ENCODE measurements around the gene ZNF587. TPM values are rescaled to one million over a fixed set of nuclear protein-coding genes. Genes with fewer than 3 reads are reported as not detected.
"Not testable (repeated sequence)": the region's sequence is repeated elsewhere in the genome, so short reads cannot be mapped to it uniquely, and the experiment has no call there.

ZNF587 gene
- 22.2 and 36.4 TPM in 2 replicates for total RNA-seq (2014; rRNA removed; shearing (Covaris generic); ENCODE audit: low replicate concordance)

DNA sequence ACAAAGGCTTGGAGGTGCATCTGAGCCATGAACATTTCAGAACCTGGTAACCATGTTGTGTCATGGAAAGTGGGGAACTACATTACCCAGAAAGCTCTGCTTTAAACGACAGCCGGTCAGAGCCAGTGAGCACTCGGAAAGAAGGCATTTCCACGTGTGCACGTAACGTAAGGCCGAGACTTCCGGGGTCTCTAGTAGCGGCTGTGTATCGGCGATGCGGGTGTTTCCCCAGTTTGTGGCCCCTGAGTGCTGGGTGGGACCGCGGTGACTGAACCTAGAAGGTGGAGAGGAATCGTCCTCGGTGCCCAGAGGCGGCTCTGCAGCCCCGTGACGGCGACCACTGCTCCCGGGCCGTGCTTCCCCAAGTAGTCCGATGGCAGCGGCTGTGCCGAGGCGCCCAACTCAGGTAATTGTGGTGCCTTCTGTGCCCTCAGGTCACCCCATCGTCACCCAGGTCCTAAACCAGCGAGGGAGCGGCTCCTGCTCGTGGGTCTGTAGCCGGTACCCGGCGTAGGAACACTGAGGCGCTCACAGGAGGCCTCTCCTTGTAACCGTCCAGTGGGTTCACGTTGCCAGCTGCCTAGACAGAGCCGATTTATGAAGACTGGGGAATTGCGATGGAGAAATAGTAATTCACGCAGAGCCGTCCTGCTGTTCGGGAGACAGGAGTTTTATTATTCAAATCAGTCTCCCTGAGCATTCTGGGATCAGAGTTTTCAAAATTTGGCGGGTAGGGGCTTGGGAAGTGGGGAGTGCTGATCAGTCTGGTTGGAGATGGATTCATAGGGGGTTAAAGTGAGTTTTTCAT lies at the start of gene ZNF587:
ZNF587 (plus strand) TSS at position 194 of the 808 bp plus-strand sequence; CDS start at position 374, 180 bp downstream.
- H3K36me3 ChIP-seq (ENCODE audit: insufficient read depth, low read length): peaks cover 52% of the 10 kb centered on the region

DNA sequence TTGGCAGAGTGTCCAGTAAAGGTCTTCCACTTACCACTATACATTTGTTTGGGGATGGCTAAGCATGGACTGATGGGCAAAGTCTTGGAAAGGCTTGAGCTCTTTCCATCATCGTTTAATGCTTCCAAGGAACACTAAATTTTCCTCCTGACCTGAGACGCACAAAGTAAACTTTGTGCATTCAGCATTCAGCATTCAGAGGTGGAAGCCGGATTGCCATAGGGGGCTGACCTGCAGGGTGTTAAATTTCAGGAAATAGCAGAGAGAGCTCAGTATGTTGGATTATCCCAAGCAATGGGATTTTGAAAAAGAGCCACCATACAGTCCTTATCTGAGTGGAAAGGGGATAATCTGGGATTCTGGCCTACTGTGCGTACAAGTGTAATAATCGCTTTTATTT lies 49.0 kb upstream of the ZNF587 start:
- no peaks in the 10 kb centered on the region for H3K9me2 ChIP-seq (replicated peaks; ENCODE audit: insufficient read depth, low read length)
- H3K4me1 ChIP-seq (ENCODE audit: low read length): peaks cover 33% of the 10 kb centered on the region
- H3K4me3 ChIP-seq (ENCODE audit: low read length): no peak overlapping the region
- no peaks in the 10 kb centered on the region for H3K9me3 ChIP-seq (ENCODE audit: low read length)
- H3K79me2 ChIP-seq (ENCODE audit: low read length): peaks cover 45% of the 10 kb centered on the region
- no peaks in the 10 kb centered on the region for H4K20me1 ChIP-seq (ENCODE audit: insufficient read depth, low read depth, low read length)
- no peak for DNase-seq
- no peak overlapping the region for H3K9ac ChIP-seq (ENCODE audit: low read length)
- no peak overlapping the region for H2AFZ ChIP-seq (ENCODE audit: low read length)
- H3K27me3 ChIP-seq (ENCODE audit: low read length): no peaks in the 10 kb centered on the region
- no peak overlapping the region for H3K4me2 ChIP-seq (ENCODE audit: low read depth, low read length, poor library complexity, severe bottlenecking)
- H3K27ac ChIP-seq (ENCODE audit: low read length): no peak overlapping the region
- peaks cover 9% of the 10 kb centered on the region for H3K36me3 ChIP-seq (ENCODE audit: insufficient read depth, low read length)

More for the DNA sequence above, at the start of gene ZNF587:
- H3K4me1 ChIP-seq (ENCODE audit: low read length); H3K27me3 ChIP-seq (ENCODE audit: low read length); H3K9me2 ChIP-seq (replicated peaks; ENCODE audit: insufficient read depth, low read length); H2AFZ ChIP-seq (ENCODE audit: low read length); H4K20me1 ChIP-seq (ENCODE audit: insufficient read depth, low read depth, low read length): not testable (repeated sequence)
- DNase-seq: peak; percentile 97
- H3K27ac ChIP-seq (ENCODE audit: low read length): peak within 1 kb of the TSS; percentile 25; the same call in 1 of the 2 replicates
- H3K9me3 ChIP-seq (ENCODE audit: low read length): peaks cover 13% of the 10 kb centered on the region
- H3K9ac ChIP-seq (ENCODE audit: low read length): peak within 1 kb of the TSS; percentile 81
- peak within 1 kb of the TSS; percentile 73 for H3K4me2 ChIP-seq (ENCODE audit: low read depth, low read length, poor library complexity, severe bottlenecking)
- peak within 1 kb of the TSS; percentile 76 for H3K4me3 ChIP-seq (ENCODE audit: low read length)
- H3K79me2 ChIP-seq (ENCODE audit: low read length): peaks cover 64% of the 10 kb centered on the region

DNA sequence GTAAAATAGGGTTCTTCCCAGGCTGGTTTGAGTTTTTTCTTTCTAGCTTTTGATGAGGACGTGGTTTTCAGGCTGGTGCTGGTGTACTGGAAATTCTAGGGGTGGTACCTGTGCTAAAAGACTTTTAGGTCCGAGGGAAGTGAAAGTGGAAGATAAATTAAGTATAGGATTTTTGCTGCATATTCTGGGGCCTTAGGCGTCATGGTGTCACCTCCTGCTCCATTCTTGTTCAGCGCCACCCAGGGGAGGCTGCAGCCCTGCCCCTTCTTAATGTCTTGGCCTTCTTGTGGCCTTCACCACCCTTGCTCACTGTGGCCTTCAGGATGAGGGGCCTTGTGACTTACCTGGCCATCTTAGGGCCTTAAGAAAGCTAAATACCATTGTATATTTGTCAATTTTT lies 47.4 kb upstream of the ZNF587 start:
- Histone ChIP-seq H3K36me3 (ENCODE audit: insufficient read depth, low read length) (peaks cover 19% of the 10 kb centered on the region), H3K4me2 (ENCODE audit: low read depth, low read length, poor library complexity, severe bottlenecking) (peak overlapping the region; percentile 57), H2AFZ (ENCODE audit: low read length) (no peak overlapping the region), H3K27me3 (ENCODE audit: low read length) (no peaks in the 10 kb centered on the region), H4K20me1 (ENCODE audit: insufficient read depth, low read depth, low read length) (no peaks in the 10 kb centered on the region), H3K79me2 (ENCODE audit: low read length) (peaks cover 53% of the 10 kb centered on the region), H3K9me3 (ENCODE audit: low read length) (no peaks in the 10 kb centered on the region), H3K4me3 (ENCODE audit: low read length) (peak overlapping the region; percentile 34; the same call in 1 of the 2 replicates), H3K4me1 (ENCODE audit: low read length) (peaks cover 33% of the 10 kb centered on the region), H3K27ac (ENCODE audit: low read length) (peak overlapping the region; percentile 80), H3K9ac (ENCODE audit: low read length) (peak overlapping the region; percentile 4), H3K9me2 (replicated peaks; ENCODE audit: insufficient read depth, low read length) (no peaks in the 10 kb centered on the region)
- DNase-seq: peak; percentile 86

DNA sequence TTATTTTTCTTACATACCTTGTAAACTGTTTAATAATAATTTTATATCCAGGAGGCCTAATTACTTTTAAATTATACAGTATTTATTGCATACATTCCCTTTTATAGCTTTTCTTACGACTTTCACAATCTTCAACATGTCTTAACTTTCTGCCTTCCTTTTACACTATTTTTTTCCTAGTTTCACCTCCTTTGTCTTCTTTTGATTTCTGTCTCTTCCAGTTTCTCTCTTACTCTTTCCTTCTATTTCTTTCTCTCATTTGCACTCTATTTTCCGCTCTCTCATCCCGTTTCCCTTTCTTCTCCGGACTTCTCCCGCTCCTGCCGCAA lies 46.4 kb upstream of the ZNF587 start:
- Histone ChIP-seq H3K27me3 (ENCODE audit: low read length) (no peaks in the 10 kb centered on the region), H2AFZ (ENCODE audit: low read length) (no peak overlapping the region), H3K79me2 (ENCODE audit: low read length) (peaks cover 62% of the 10 kb centered on the region), H3K9ac (ENCODE audit: low read length) (no peak overlapping the region), H4K20me1 (ENCODE audit: insufficient read depth, low read depth, low read length) (no peaks in the 10 kb centered on the region), H3K4me3 (ENCODE audit: low read length) (no peak overlapping the region), H3K4me1 (ENCODE audit: low read length) (peaks cover 33% of the 10 kb centered on the region), H3K4me2 (ENCODE audit: low read depth, low read length, poor library complexity, severe bottlenecking) (peak overlapping the region; percentile 57), H3K36me3 (ENCODE audit: insufficient read depth, low read length) (peaks cover 28% of the 10 kb centered on the region), H3K9me2 (replicated peaks; ENCODE audit: insufficient read depth, low read length) (no peaks in the 10 kb centered on the region), H3K9me3 (ENCODE audit: low read length) (no peaks in the 10 kb centered on the region), H3K27ac (ENCODE audit: low read length) (peak overlapping the region; percentile 80; the same call in 1 of the 2 replicates)
- DNase-seq: no peak

DNA sequence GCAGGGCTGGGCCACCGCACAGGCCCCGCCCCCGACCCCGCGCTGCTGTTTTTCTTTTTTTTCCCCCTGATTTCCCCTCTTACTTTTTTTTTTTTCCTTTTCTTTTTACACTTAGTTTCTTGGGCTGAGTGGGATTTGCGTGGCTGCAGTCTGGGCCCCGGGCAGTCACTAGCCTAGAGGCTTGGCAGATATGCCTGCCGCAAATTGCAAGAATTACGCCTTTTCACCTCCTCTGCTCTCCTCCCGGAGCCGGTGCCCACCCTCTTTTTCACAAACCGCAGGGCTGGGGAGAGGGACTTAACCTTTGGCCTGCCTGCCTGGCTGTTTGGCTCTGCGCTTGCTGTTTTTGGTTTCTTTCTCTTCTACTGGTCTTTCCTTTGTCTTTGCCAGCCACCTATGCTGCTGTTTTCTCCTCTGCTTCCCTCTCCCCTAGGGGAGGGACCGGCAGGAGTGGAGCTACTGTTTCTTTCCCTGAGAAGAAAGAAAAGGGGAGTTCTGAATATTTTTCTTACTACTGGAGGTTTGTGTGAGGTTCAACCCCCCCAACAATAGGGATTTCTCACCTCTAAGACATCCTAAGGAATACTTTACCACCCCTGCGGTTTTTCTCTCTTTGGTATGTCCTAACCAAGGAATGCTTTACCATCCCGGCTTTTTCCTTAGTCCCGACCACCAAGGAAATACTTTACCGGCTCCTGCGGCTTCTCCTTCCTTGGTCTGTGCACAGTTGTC lies 45.9 kb upstream of the ZNF587 start:
- no peaks in the 10 kb centered on the region for H4K20me1 ChIP-seq (ENCODE audit: insufficient read depth, low read depth, low read length)
- H3K4me2 ChIP-seq (ENCODE audit: low read depth, low read length, poor library complexity, severe bottlenecking): no peak overlapping the region
- peaks cover 65% of the 10 kb centered on the region for H3K79me2 ChIP-seq (ENCODE audit: low read length)
- no peaks in the 10 kb centered on the region for H3K9me2 ChIP-seq (replicated peaks; ENCODE audit: insufficient read depth, low read length)
- H3K27me3 ChIP-seq (ENCODE audit: low read length): no peaks in the 10 kb centered on the region
- H3K36me3 ChIP-seq (ENCODE audit: insufficient read depth, low read length): peaks cover 33% of the 10 kb centered on the region
- H3K4me3 ChIP-seq (ENCODE audit: low read length): no peak overlapping the region
- H3K9ac ChIP-seq (ENCODE audit: low read length): no peak overlapping the region
- no peak overlapping the region for H3K27ac ChIP-seq (ENCODE audit: low read length)
- H2AFZ ChIP-seq (ENCODE audit: low read length): no peak overlapping the region
- no peak for DNase-seq
- H3K9me3 ChIP-seq (ENCODE audit: low read length): no peaks in the 10 kb centered on the region
- peaks cover 33% of the 10 kb centered on the region for H3K4me1 ChIP-seq (ENCODE audit: low read length)

DNA sequence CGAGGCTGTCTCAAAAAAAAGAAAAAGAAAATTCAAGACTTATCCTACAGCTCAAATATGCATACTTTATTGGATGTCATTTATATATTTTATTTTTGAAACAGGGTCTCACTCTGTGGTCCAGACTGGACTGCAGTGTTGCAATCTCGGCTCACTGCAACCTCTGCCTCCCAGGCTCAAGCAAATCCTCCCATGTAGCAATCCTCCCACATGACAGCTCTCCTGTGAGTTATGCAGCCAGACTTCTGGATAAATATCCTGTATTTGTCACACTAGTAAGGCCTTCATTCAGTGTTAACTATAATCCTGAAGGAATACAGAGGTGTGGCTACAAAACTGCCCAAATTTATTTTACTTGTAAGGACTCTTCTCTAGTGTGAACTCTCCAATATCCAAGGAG lies 42.1 kb upstream of the ZNF587 start:
- H2AFZ ChIP-seq (ENCODE audit: low read length): no peak overlapping the region
- DNase-seq: no peak
- H3K9me3 ChIP-seq (ENCODE audit: low read length): no peaks in the 10 kb centered on the region
- H3K4me2 ChIP-seq (ENCODE audit: low read depth, low read length, poor library complexity, severe bottlenecking): no peak overlapping the region
- peaks cover 76% of the 10 kb centered on the region for H3K79me2 ChIP-seq (ENCODE audit: low read length)
- no peak overlapping the region for H3K27ac ChIP-seq (ENCODE audit: low read length)
- no peak overlapping the region for H3K9ac ChIP-seq (ENCODE audit: low read length)
- H3K4me1 ChIP-seq (ENCODE audit: low read length): peaks cover 21% of the 10 kb centered on the region
- H3K27me3 ChIP-seq (ENCODE audit: low read length): no peaks in the 10 kb centered on the region
- no peak overlapping the region for H3K4me3 ChIP-seq (ENCODE audit: low read length)
- no peaks in the 10 kb centered on the region for H3K9me2 ChIP-seq (replicated peaks; ENCODE audit: insufficient read depth, low read length)
- H3K36me3 ChIP-seq (ENCODE audit: insufficient read depth, low read length): peaks cover 56% of the 10 kb centered on the region
- no peaks in the 10 kb centered on the region for H4K20me1 ChIP-seq (ENCODE audit: insufficient read depth, low read depth, low read length)

DNA sequence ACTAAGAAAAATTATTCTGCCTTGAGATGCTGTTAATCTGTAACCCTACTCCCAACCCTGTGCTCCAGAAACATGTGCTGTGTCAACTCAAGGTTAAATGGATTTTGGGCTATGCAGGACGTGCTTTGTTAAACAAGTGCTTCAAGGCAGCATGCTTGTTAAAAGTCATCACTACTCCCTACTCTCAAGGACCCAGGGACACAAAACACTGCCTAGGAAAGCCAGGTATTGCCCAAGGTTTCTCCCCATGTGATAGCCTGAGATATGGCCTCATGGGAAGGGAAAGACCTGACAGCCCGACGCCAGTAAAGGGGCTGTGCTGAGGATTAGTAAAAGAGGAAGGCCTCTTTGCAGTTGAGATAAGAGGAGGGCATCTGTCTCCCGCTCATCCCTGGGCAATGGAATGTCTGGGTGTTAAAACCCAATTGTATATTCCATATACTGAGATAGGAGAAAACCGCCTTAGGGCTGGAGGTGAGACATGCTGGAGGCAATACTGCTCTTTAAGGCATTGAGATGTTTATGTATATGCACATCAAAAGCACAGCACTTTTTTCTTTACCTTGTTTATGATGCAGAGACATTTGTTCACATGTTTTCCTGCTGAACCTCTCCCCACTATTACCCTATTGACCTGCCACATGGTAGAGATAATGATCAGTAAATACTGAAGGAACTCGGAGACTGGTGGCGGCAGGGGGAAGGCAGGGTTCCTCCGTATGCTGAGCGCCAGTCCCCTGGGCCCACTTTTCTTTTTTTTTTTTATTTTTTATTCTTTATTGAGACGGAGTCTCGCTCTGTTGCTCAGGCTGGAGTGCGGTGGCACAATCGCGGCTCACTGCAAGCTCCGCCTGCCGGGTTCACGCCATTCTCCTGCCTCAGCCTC lies 39.0 kb upstream of the ZNF587 start:
- not testable (repeated sequence) for H3K27me3 ChIP-seq (ENCODE audit: low read length); H3K9me2 ChIP-seq (replicated peaks; ENCODE audit: insufficient read depth, low read length); H3K9ac ChIP-seq (ENCODE audit: low read length); H4K20me1 ChIP-seq (ENCODE audit: insufficient read depth, low read depth, low read length); H3K9me3 ChIP-seq (ENCODE audit: low read length); H2AFZ ChIP-seq (ENCODE audit: low read length); H3K4me3 ChIP-seq (ENCODE audit: low read length); H3K27ac ChIP-seq (ENCODE audit: low read length); H3K4me2 ChIP-seq (ENCODE audit: low read depth, low read length, poor library complexity, severe bottlenecking); DNase-seq
- Histone ChIP-seq H3K36me3 (ENCODE audit: insufficient read depth, low read length) (peaks cover 51% of the 10 kb centered on the region), H3K79me2 (ENCODE audit: low read length) (peaks cover 72% of the 10 kb centered on the region), H3K4me1 (ENCODE audit: low read length) (peaks cover 26% of the 10 kb centered on the region)

Data from Karpas-422 (cell line).